Neutrophil (primary cell): ENCODE results near the gene CBX5.

Source experiments
- H3K27ac ChIP-seq: fragments of 200-600 bp; sonication (generic); 2 replicates; pipeline ENCODE4 v1.5.1; 2016; ENCODE audit warnings: mild to moderate bottlenecking, moderate library complexity
- H3K27me3 ChIP-seq: fragments of 200-600 bp; sonication (generic); 2 replicates; pipeline ENCODE4 v1.6.0; 2016; ENCODE audit warnings: mild to moderate bottlenecking
- H3K36me3 ChIP-seq: fragments of 200-600 bp; sonication (generic); 2 replicates; pipeline ENCODE4 v1.5.1; 2017
- H3K4me1 ChIP-seq, 2 experiments: fragments of 200-600 bp in 1 of 2; sonication (generic) in 1 of 2; 1 replicate in 1 of 2; 2 replicates in 1 of 2; pipeline versions ENCODE4 v1.5.1 to v1.6.1; 2013 to 2016; ENCODE audit warnings: low read depth in 1 of 2, low read length in 1 of 2, mild to moderate bottlenecking in 1 of 2, moderate library complexity in 1 of 2; ENCODE audit not compliant: control insufficient read depth in 1 of 2, insufficient read depth in 1 of 2
- H3K4me3 ChIP-seq, 2 experiments: fragments of 200-600 bp in 1 of 2; sonication (generic) in 1 of 2; 1 replicate in 1 of 2; 2 replicates in 1 of 2; pipeline ENCODE4 v1.5.1; 2013 to 2016; ENCODE audit warnings: low read depth in 1 of 2, low read length in 1 of 2, mild to moderate bottlenecking in 1 of 2, moderate library complexity in 1 of 2
- H3K9me3 ChIP-seq: fragments of 200-600 bp; sonication (generic); 2 replicates; pipeline ENCODE4 v1.5.1; 2016
- TF ChIP-seq, protein P1 (sequence below): fragments of 200-600 bp; sonication (generic); IDR thresholded peaks from 2 replicates; pipeline ENCODE4 v1.5.1; 2016; ENCODE audit warnings: antibody characterized with exemption

CBX5 gene

DNA sequence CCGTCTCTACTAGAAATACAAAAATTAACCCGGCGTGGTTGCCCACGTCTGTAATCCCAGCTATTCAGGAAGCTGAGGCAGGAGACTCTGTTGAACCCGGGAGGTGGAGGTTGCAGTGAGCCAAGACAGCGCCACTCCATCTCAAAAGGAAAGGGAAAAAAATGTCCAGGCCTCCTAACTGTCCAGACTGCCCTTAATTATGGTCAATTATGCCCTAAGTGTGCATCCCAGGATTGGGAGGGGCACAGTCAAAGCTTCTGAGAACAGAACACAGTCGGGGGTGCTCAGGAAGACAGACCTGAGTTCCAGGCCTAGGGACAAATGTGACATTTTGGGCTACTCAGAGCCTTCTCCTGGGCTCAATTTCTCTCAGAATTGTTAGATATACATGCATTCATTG, 59.4 kb downstream of the CBX5 start:
- no peak overlapping the region for H3K27ac ChIP-seq
- TF ChIP-seq, protein P1, sequence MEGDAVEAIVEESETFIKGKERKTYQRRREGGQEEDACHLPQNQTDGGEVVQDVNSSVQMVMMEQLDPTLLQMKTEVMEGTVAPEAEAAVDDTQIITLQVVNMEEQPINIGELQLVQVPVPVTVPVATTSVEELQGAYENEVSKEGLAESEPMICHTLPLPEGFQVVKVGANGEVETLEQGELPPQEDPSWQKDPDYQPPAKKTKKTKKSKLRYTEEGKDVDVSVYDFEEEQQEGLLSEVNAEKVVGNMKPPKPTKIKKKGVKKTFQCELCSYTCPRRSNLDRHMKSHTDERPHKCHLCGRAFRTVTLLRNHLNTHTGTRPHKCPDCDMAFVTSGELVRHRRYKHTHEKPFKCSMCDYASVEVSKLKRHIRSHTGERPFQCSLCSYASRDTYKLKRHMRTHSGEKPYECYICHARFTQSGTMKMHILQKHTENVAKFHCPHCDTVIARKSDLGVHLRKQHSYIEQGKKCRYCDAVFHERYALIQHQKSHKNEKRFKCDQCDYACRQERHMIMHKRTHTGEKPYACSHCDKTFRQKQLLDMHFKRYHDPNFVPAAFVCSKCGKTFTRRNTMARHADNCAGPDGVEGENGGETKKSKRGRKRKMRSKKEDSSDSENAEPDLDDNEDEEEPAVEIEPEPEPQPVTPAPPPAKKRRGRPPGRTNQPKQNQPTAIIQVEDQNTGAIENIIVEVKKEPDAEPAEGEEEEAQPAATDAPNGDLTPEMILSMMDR = no peak

DNA sequence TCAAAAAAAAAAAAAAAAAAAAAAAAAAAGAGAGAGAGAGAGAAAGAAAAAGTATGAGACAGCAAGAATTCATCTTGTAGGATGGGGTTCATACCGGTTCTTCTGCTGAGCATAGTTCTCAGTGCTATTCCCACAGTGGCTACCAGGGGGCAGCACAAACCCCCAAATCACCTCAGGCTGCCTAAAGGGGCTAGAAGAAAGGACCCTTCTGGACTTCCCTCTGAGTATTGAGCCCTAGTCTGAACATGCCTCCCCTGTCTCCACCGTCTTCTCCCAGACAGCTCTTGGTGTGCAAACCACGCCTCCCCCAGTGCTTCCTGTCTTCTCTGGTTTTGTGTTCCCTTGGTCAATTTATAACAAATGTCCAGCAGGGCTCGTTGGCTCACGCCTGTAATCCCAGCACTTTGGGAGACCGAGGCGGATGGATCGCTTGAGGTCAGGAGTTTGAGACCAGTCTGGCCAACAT, 59.8 kb downstream of the CBX5 start:
- H3K4me3 ChIP-seq = no peak overlapping the region
- H3K36me3 ChIP-seq = no peaks in the 10 kb centered on the region
- TF ChIP-seq, protein P1 = peak; percentile 72
- H3K27ac ChIP-seq = no peak overlapping the region
- H3K9me3 ChIP-seq = no peaks in the 10 kb centered on the region
- H3K4me1 ChIP-seq = peaks cover 27% of the 10 kb centered on the region in 2 experiments
- peaks cover 94% of the 10 kb centered on the region for H3K27me3 ChIP-seq

More for the DNA sequence above, 59.4 kb downstream of the CBX5 start:
- H3K9me3 ChIP-seq = no peaks in the 10 kb centered on the region
- H3K4me3 ChIP-seq = no peak overlapping the region
- peaks cover 24% of the 10 kb centered on the region in 2 experiments for H3K4me1 ChIP-seq
- H3K36me3 ChIP-seq = no peaks in the 10 kb centered on the region
- peaks cover 94% of the 10 kb centered on the region for H3K27me3 ChIP-seq

DNA sequence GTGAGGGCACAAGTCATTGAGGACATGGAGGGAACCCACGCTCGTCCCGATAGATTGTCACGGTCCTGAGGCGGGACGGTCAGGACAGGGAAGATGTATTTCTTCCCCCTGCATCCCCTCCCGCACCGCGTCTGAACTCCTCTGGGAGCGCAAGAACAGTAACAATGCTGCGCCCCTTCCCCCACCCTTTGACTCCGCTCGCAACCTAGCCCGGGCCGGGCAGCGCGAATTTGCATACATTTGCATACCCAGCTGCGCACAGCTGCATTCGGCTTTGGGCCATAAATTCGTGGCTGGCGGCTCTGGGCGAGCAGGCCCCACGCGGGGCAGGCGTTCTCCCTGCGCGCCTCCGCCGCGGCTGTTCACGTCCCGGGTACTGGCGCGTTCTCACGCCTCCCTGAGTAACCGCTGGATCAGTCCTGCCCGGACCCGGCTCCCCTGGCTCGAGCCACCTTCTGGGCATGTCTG, 62.1 kb downstream of the CBX5 start:
- TF ChIP-seq, protein P1 = no peak
- no peak overlapping the region for H3K27ac ChIP-seq

DNA sequence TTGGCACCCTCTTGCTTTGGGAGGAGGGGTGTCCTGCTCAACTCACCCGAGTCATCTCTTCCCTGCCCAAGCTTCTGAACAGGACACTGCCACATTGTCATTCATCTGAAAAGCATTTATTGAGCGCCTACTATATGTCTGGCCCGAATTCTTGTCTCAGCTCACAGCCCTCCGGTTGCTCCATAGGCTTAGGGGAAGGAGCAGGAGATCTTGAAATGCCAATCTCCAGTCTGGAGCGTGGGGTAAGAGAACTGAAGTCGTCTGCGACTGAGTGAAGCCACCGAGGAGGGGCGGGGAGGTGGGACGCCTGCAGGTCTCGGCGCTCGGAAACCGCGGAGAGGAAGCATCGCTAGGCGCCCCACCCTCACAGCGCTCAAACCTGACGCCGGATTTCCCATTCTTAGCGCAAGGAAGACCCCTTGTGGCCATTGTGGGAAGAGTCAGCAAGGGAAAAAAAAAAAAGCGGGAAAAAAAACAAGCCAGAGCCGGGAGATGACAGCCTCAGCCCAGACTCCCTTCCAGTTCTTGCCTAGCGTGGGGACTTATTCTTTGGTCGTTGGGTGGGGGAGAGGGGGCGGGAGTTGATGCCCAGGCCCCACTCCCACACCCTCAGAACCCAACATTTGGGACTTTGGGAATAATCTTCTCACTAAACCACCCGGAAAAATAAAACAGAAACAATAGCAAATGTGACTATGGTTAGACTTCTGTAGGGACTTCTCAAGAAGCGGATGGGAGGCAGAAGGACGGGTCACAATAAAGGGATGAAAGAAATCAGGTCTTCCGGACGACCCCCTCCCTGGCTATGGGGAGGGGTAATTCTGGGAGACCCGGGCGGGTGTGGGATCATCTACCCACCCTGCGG, 62.9 kb downstream of the CBX5 start:
- TF ChIP-seq, protein P1 = peak; percentile 57
- H3K36me3 ChIP-seq = no peaks in the 10 kb centered on the region
- H3K9me3 ChIP-seq = no peaks in the 10 kb centered on the region
- H3K27ac ChIP-seq = no peak overlapping the region
- H3K27me3 ChIP-seq = peaks cover 94% of the 10 kb centered on the region
- H3K4me1 ChIP-seq = peaks cover 31 to 34% of the 10 kb centered on the region in 2 experiments
- peak overlapping the region; percentile 27 to 43 for H3K4me3 ChIP-seq

More for the DNA sequence above, 62.1 kb downstream of the CBX5 start:
- Histone ChIP-seq H3K9me3 (no peaks in the 10 kb centered on the region), H3K4me3 (no peak overlapping the region), H3K27me3 (peaks cover 94% of the 10 kb centered on the region), H3K4me1 (peaks cover 31 to 34% of the 10 kb centered on the region in 2 experiments), H3K36me3 (no peaks in the 10 kb centered on the region)

DNA sequence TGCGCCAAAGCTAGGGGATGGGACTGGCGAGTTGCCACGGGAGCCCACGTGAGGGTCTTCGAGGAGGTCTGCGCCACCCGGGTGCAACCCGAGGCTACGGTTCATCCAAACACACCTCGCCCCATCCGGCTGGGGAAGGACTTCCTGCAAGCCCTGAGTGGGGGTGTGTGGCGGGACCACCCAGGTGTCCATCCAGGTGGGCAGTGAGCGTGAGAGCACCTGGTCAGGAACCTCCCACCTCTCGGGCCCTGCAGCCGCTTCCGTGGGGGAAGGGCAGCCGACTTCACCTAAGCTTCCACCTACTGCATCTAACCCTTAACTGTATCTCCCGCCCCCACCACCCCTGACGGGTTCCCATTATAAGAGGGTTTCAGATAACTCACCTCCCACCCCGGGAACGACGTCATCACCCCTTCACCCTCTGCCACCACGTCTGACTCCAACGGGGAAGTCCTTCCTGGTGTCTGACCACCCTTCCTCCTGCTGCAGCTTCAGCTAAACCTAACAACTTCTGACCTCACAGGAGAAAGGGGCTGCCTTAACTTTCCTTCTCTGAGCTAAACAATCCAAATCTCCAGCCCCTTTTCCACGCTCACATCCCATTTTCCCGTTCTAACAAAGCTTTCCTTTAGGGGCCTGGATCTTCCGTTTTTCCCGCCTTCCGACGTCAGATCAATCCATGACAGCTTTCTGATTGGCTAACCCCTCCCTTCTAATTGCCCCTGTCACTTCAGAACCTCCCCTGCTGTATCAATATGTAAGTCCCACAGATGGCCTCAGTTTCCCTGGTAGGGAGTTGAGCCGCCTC, 63.7 kb downstream of the CBX5 start:
- peak overlapping the region; percentile 27 to 43 for H3K4me3 ChIP-seq
- H3K27ac ChIP-seq = no peak overlapping the region
- no peaks in the 10 kb centered on the region for H3K36me3 ChIP-seq
- H3K4me1 ChIP-seq = peaks cover 31 to 34% of the 10 kb centered on the region in 2 experiments
- no peaks in the 10 kb centered on the region for H3K9me3 ChIP-seq
- TF ChIP-seq, protein P1 = no peak
- H3K27me3 ChIP-seq = peaks cover 94% of the 10 kb centered on the region
